Stimulated activated CD4-positive, alpha-beta T cell treated with anti-CD3 and anti-CD28 coated beads, Interleukin-4, amount 100 ng/mL, for 1 hour (primary cell): ENCODE results near the gene KRT16.
A peak's percentile ranks its signal among the peaks of the same experiment; 100 is the strongest.
"Not testable (repeated sequence)": the region's sequence is repeated elsewhere in the genome, so short reads cannot be mapped to it uniquely, and the experiment has no call there.

Experiments used
- DNase-seq: peaks from one replicate; pipeline ENCODE4 v3.0.0-alpha.2; 2020

KRT16 gene

GRCh38 chr17:41582061-41582968 is 30.3 kb downstream of the KRT16 start:
- not testable (repeated sequence) for DNase-seq

- DNase-seq = no peak
Observed at GRCh38 chr17:41581366-41582060, 31.1 kb downstream of the KRT16 start.

GRCh38 chr17:41580687-41581365 is 31.7 kb downstream of the KRT16 start:
- no peak for DNase-seq

GRCh38 chr17:41580244-41580575 is 32.4 kb downstream of the KRT16 start:
- DNase-seq = no peak

- peak; percentile 64 for DNase-seq
Observed at GRCh38 chr17:41579484-41580243, 32.9 kb downstream of the KRT16 start.

GRCh38 chr17:41578971-41579370 is 33.6 kb downstream of the KRT16 start:
- DNase-seq = no peak

DNA sequence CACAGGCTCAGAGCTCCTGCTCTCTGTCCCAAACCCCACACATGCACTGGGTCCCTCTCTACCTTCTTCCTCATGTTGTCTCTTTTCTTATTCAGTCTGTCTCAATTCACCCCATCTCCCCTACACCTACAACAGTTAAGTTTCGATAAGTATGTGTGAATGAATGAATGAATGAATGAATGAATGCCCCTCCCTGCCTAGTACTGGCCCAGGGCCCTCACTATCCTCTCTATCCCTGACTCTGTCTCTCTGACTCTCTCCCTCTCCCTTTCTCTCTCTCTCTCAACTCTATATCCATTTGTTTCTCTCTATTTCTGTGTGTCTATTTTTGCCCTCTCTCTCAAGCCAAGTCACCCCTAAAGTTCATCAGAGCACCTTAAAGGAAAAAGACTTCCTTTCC is 34.0 kb downstream of the KRT16 start:
- no peak for DNase-seq

- DNase-seq = not testable (repeated sequence)
Observed at GRCh38 chr17:41576740-41577139, 35.8 kb downstream of the KRT16 start.

GRCh38 chr17:41575336-41575735 is 37.2 kb downstream of the KRT16 start:
- DNase-seq = no peak

DNA sequence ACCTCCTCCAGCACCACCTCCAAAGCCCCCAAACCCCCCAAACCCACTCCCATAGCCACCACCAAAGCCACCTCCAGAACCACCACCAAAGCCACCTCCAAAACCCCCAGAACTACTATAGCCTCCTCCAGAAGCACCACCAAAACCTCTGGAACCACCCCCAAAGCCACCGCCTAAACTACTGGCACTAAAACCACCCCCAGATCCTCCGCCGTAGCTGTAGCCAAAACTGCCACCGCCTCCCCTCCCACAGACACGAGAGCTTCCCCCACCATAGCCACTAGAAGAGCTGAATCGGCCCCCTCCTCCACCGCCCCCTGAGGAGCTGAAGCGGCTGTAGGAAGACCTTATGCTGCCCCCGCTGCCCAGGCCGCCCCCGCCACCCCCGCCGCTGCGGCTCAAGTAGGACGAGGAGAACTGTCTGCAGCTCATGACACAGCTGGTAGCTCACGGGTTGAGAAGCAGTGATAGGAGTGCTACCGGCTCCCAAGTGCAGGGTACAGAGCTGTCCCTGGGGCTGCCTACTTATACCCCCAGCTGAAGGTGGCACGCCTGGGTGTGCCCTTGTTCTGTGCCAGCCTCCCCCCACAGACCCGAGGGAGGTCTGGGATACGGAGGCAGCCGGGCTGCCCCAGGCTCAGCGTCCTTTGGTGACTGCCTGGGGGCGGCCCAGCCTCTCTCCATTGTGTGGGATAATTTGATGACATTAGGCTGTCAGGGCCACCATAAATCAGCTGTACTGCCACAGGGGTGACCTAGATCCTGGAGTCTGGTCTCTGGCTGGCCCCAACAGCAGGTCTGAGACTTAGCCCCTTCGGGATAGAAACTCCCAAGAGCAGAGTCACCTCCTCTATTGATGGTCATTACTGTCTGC is 40.8 kb downstream of the KRT16 start, which contains the start of gene KRT9:
Gene KRT9, minus strand, starts transcription at position 499 of the 874 bp plus-strand sequence. Its CDS starts 67 bp downstream, at position 432.
- DNase-seq = no peak

DNA sequence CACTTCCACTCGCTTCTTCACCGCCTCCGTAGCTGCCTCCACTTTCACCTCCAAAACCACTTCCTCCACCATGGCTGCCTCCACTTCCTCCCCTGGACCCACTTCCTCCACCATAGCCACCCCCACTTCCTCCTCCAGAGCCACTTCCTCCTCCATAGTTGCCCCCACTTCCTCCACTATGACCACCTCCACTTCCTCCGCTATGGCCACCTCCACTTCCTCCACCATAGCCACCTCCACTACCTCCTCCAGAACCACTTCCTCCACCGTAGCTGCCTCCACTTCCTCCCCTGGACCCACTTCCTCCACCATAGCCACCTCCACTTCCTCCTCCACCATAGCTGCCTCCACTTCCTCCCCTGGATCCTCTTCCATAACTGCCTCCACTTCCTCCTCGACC is 45.2 kb downstream of the KRT16 start:
- DNase-seq = no peak

DNA sequence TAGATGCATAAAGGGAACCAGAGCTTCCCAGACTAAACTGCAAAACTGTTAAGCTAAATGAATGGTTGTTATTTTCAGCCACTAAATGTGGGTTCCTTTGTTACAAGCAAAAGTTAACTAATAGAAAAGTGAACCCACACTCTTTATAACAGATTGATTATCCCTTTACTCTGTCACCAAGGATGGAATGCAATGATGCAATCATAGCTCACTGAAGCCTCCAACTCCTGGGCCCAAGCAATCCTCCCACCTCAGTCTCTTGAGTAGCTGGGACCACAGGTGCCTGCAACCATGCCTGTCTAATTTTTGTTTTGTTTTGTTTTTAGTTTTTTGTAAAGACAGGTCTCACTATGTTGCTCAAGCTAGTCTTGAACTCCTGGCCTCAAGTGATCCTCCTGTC is 47.2 kb downstream of the KRT16 start:
- DNase-seq = no peak

DNA sequence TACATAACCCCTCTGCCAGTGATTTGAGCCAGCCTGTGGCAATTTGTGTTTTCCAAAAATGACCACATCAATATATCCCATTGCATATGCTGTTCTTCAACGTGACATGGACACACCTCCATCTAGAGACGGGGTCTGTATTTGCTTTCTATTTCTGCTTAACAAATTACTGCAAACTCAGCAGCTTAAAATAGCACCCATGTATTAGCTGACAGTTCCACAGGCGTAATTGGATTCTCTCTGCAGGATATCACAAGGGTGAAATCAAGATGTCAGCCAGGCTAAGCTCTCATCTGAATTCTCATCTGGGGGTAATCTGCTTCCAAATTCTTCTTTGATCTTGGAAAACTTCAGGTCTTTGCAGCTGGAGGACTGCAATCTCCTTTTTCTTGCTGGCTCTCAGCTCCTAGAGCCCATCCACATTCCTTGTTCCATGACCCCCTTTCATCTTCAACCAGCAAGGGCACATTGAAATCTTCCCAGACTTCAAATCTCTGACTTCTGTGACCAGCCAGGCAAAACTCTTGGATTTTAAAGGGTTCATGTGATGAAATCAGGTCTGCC is 48.9 kb downstream of the KRT16 start:
- DNase-seq = no peak

GRCh38 chr17:41561554-41561953 is 51.0 kb downstream of the KRT16 start:
- no peak for DNase-seq
